Right kidney (tissue), 1 donor: ENCODE measurements around the gene SORCS3.

ENCODE experiments used
- DNase-seq: peaks from one replicate; pipeline ENCODE4 v3.0.0-alpha.2; 2016

Gene SORCS3

DNA sequence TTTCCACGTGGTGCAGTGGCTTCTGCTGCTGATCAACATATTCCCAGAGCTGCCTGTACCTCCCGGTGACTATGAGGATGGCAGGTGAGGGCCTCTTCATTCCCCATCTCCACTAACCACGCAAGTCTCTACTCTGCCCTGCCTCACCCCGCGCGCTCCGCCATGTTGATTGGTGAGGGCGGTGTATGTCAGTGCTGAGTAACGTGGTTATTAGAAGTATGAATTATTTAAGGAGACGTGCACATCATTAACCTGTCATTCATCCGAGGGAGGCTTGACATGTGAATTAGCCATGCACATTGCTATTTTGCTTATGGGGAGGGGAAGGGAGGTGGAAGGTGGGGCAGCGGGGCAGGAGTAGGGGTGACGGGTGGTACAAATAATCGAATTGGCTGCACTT is 138.6 kb downstream of the SORCS3 start:
- DNase-seq: no peak

DNA sequence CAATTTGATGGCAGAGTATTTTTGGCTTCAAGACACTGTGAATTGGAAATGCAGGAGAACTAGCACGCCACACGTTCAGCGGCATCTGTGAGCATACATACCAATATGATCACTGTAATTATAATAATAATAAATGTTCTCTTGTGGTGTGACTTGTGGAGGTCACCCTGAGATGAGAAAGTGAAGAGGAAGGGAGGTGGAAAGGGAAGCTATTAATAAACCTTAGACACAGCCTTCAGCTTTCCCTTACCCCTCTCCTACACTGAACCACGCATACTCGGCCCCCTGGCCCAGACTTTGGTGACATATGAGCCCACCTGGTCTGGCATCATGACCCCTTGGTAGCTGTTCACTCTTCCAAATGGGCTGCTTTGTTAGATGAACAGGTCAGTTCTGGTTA is 139.1 kb downstream of the SORCS3 start:
- no peak for DNase-seq

DNA sequence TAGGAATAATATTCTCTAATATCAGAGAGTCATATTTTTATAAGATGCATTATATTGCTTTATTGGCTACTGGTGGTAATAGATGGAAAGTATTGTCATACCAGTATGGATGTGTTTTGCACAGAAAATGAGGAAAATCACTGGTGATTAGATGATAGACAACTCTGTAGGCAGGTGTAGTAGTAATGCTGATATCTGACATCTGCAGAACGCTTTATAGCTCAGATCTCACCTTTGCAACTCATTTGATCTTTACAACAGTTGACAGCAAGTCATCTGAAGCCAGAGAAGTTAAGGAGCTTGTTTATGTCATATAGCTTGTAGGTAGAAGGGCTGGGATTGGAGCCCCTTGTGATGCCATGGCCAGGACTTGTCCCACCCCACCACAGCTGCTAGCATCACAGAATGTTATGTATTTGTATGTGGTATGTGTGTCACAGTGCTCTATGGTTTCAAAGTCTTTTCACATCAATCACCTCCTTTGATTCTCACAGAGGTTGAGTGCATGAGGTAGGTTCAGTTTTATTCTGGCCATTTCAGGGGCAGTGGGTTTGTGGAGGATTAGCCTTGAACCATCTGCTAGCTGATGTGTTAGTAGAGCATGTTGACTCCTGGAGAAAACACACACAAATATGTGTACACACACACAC is 140.0 kb downstream of the SORCS3 start:
- no peak for DNase-seq

DNA sequence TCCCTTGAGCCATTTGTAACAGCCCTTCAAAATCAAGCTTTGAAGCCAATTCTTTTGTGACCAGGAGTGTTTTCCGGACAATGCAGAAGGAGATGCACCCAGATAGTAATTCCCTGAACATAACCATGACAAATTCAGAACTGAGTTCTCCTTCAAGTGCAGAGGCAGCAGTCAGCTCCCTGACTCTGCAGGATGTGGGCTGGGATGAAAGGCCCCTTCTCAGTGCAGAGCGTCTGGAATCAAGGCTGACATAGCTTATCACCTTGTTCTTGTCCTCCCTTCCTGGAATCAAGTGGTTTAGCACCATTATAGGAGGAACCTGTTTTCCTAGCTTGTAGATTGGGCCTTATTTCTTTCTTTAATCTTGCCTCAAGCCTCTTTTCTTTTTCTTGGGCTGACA is 143.4 kb downstream of the SORCS3 start:
- no peak for DNase-seq

- no peak for DNase-seq
Measured at GRCh38 chr10:104791471-104791870, 150.4 kb downstream of the SORCS3 start.

- DNase-seq: no peak
Measured at GRCh38 chr10:104795411-104795810, 154.3 kb downstream of the SORCS3 start.

- DNase-seq: no peak
Measured at GRCh38 chr10:104796823-104797222, 155.7 kb downstream of the SORCS3 start.

- DNase-seq: no peak
Measured at GRCh38 chr10:104802941-104803340, 161.9 kb downstream of the SORCS3 start.

DNA sequence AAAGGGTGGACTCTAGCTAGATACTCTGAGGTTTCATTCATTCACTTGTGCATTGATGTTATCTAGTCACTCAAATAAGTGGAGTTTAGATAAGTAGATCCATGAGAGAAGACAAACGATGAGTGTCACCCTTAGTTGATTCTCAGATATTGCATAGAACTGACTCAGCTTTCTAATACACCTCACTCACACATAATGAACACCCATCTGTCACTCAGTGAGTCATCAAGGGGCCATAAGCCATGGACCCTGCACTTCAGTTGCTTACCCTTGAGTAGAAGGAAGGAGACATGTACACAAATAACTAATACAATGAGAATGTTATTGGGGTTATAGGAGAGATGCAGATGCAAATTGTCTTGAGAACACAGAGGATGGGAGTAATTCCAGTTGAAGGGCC is 163.8 kb downstream of the SORCS3 start:
- no peak for DNase-seq

DNA sequence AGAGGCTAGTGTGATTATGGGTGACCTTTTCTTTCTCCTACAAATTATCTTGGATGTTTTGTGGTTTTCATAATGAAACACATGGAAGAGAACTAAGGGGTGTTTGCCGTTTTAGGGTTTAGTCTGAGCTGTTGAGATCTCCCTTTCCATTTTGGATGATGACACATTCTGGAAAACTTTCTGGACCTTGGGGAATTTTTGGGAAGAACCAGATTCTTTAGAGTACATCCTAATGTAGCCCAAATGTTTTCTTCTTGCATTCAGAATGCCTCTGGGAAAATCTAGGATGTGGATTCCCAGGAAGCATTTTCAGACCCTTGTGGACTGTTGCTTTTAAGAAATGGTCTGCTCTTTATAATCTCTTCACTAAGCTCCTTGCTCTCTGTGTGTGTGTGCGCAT is 165.7 kb downstream of the SORCS3 start:
- DNase-seq: no peak

GRCh38 chr10:104807581-104808310 is 166.7 kb downstream of the SORCS3 start:
- DNase-seq: no peak

DNA sequence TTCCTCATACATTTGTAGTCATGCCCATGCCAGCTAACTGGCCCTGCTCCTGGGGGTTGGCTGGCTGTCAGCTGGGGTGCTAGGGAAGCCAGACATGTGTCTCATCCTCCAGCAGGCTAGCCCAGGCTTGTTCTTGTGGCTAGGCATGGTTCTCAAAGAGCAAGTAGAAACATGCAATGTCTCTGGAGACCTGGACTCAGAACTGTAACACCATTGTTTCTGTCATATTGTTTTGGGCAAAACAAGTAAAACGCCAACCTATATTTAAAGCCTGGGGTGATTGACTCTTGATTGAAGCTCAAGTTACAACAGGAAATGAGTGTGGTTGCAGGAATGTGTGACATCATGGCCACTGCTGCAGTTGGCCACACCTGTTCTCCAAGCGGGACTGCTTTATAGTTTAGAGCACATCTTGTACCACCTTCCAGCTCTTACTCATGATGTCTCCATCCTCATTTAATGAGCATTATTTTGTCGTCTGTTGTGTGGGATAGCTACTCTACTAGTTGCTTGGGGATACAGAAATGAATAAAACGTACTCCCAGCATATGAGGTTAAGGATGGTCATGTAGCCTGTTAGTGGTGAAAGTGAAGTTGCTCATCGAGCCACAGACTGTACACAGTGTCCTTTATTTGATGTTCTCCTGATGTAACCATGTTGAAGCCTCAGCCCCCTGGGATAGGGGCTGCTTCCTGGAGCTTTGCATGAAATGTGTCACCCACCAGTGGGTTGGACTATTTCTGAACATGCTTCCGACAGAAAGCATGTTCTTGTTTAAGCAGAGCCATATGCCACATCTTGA is 168.4 kb downstream of the SORCS3 start:
- no peak for DNase-seq

DNA sequence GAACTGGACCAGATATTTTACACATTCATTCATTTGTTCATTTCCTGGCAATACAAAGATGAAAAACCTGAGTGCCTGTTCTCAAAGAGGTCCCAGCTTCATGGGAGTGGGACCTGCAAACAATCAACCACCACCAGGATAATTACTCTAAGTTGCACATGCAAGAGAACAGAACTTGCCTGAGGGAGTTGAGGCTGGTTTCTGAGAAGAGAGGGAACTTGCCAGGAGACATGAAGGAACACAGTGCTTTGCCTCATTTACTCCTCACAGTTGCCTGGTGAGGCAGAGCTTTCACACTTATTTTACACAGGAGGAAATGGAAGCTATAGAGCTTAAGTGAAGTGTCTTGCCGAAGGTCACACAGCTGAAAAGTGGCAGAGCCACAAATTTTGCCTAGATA is 170.1 kb downstream of the SORCS3 start:
- DNase-seq: no peak

GRCh38 chr10:104816501-104816900 is 175.4 kb downstream of the SORCS3 start:
- no peak for DNase-seq

DNA sequence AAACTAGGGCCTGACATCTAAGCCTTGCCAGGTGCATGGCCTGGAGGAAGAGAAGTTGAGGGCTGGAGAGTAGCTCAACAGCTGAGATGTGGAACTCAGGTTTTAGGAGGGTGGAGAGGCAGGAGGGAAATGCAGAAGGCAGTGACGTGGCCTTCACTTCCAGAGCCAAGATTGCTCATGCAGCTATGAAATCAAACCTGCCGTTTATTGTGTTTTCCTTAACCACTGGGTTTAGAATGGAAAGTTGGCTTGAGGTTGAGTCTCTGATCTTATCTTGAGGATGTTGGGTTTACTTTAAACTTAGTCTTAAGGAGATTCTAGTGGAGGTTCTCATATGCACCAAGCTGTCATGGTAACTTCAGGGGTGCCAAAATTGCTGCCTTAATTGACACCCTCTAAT is 178.6 kb downstream of the SORCS3 start:
- DNase-seq: no peak

DNA sequence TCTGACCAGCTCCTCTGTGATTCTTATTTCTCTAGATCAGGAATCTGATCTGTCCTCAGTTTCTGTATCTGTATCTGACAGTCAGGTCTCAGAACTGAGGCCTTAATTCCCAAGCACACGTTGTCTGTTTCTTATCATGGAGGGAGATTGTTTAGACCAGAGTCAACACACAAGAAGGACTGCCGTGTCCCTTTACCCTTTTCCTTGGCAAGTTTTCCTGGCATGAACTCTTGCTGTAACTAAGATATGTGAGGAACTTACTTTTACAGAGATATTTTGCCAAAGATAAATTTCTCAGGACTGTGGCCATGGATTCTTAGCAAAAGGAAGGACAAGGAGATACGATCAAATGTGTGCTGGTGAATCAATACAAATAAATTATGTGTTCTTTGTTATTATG is 181.0 kb downstream of the SORCS3 start:
- DNase-seq: no peak

- DNase-seq: peak; percentile 13
Measured at GRCh38 chr10:104824380-104825006, 183.4 kb downstream of the SORCS3 start.

DNA sequence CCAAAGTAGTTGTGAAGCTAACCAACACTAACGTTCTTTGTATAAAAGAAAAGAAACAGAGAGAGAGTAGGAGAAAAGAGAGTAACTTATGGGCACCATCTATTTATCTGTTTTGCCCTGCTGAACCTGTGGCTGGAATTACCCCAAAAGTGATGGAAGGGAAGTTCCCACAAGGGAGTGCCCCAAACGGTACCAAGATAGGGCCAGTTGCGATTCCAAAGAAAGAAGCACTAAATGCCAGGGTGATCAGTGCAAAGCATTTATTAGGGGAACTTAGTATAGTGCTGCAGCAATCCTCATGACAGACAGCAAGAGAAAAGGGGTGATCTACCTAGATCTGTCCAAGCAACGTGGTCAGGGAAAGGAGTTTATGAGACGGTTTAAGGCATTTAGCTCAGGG is 190.2 kb downstream of the SORCS3 start:
- no peak for DNase-seq

DNA sequence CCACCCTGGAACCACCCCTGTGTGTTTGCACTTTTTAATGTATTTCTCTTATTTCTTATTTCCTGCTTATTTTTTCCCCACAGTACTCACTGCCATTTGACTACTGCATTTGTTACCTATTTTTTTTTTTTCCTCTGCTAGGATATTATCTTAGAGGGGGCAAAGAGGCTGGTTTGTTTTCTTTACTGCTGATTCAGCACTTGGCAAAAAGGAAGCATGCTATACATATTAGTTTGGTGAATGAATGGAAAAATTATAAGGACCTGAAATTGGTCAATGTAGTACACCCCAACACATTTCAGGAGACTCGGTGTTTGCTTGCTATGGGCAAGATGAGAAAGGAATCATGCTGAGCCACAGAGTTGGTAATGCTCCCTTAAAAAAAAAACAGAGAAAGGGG is 193.5 kb downstream of the SORCS3 start:
- DNase-seq: no peak

- no peak for DNase-seq
Measured at GRCh38 chr10:104835422-104835821, 194.3 kb downstream of the SORCS3 start.

DNA sequence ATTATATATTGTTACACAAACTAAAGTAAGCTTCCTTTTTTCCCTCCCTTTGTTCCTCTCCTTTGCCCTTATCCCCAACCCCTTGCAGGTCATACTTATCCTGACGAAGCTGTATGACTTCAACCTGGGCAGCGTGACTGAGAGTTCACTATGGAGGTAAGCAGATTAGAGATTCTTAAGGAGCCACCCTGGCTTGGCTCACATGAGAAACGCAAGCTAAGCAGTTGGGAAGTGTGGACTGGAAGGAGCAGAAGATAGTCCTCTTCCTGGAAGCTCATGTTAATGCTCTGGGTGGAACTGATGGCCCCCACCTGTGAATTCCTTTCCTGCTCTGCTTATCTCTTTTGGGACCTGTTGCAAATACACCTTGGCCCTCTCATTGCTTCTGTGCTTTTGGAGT is 201.6 kb downstream of the SORCS3 start:
- DNase-seq: no peak

DNA sequence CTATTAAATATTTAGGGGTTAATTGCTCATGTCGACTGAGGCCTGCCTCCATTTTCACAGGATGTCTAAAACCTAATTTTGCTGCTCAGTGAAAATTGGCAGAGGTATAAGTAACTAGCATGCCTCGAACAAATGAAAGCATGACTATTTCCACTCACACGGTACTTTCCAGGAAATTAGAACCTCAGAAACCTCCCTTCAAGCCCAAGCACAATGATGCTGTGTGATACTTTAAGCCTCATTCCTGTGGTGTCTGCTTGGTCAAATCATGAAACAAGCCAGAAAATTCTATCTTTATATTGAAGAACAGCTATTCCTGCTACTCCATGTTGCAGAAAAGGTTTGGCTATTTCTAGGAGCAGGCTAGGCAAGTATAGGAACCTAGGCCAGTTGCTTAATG is 203.0 kb downstream of the SORCS3 start:
- DNase-seq: no peak

- DNase-seq: no peak
Measured at GRCh38 chr10:104850023-104850422, 208.9 kb downstream of the SORCS3 start.
